HG02981 (cell line): ENCODE results near the gene GAREM1.

Source experiments
- ATAC-seq: cut with Tn5 transposase; IDR thresholded peaks from one replicate; pipeline ENCODE4 v1.9.1; 2021; ENCODE audit warnings: mild to moderate bottlenecking, moderate library complexity; ENCODE audit not compliant: unreplicated experiment

Gene GAREM1

GRCh38 chr18:32425466-32425865 lies 45.2 kb downstream of the GAREM1 start:
- ATAC-seq: no peak

GRCh38 chr18:32424696-32425095 lies 46.0 kb downstream of the GAREM1 start:
- ATAC-seq: no peak

GRCh38 chr18:32422978-32423740 lies 47.5 kb downstream of the GAREM1 start:
- ATAC-seq: no peak

GRCh38 chr18:32422201-32422600 lies 48.5 kb downstream of the GAREM1 start:
- ATAC-seq: no peak

- no peak for ATAC-seq
Measured at GRCh38 chr18:32420084-32420750, 50.5 kb downstream of the GAREM1 start.

- ATAC-seq: no peak
Measured at GRCh38 chr18:32418148-32418547, 52.5 kb downstream of the GAREM1 start.

- no peak for ATAC-seq
Measured at GRCh38 chr18:32405588-32405987, 65.1 kb downstream of the GAREM1 start.

GRCh38 chr18:32401621-32402020 lies 69.1 kb downstream of the GAREM1 start:
- no peak for ATAC-seq

GRCh38 chr18:32393407-32393806 lies 77.3 kb downstream of the GAREM1 start:
- no peak for ATAC-seq

GRCh38 chr18:32391126-32391525 lies 79.6 kb downstream of the GAREM1 start:
- ATAC-seq: no peak

- no peak for ATAC-seq
Measured at GRCh38 chr18:32389858-32390257, 80.8 kb downstream of the GAREM1 start.

- ATAC-seq: no peak
Measured at GRCh38 chr18:32389191-32389590, 81.5 kb downstream of the GAREM1 start.

GRCh38 chr18:32386471-32386870 lies 84.2 kb downstream of the GAREM1 start:
- no peak for ATAC-seq

- ATAC-seq: no peak
Measured at GRCh38 chr18:32383050-32383819, 87.4 kb downstream of the GAREM1 start.

GRCh38 chr18:32381761-32382160 lies 88.9 kb downstream of the GAREM1 start:
- no peak for ATAC-seq

- no peak for ATAC-seq
Measured at GRCh38 chr18:32380559-32380958, 90.1 kb downstream of the GAREM1 start.

- no peak for ATAC-seq
Measured at GRCh38 chr18:32379891-32380290, 90.8 kb downstream of the GAREM1 start.

GRCh38 chr18:32378705-32379104 lies 92.0 kb downstream of the GAREM1 start:
- ATAC-seq: no peak

GRCh38 chr18:32373995-32374394 lies 96.7 kb downstream of the GAREM1 start:
- ATAC-seq: no peak

- no peak for ATAC-seq
Measured at GRCh38 chr18:32373505-32373904, 97.2 kb downstream of the GAREM1 start.

- ATAC-seq: no peak
Measured at GRCh38 chr18:32372381-32373061, 98.2 kb downstream of the GAREM1 start.
